ENCODE measurements around the gene SCN1B. TPM values are rescaled to one million over a fixed set of nuclear protein-coding genes. Genes with fewer than 3 reads are reported as not detected.

SCN1B gene
- total and polyA plus RNA-seq, 10 of the 15 experiments (the other 5 are each of a cell fraction or from before 2014, with no cell fraction given) = 0.04 to 0.54 (median 0.11) TPM; not detected in 3

- Histone ChIP-seq H3K9me3 (replicated peaks; ENCODE audit: control insufficient read depth, insufficient read depth, low read length) (no peaks in the 10 kb centered on the region), H2AFZ (ENCODE audit: control insufficient read depth, low read depth, low read length) (no peak overlapping the region), H4K20me1 (ENCODE audit: control insufficient read depth, insufficient read depth) (no peaks in the 10 kb centered on the region), H3K9ac (ENCODE audit: control insufficient read depth, insufficient read depth, low read length) (no peak overlapping the region), H3K36me3 (ENCODE audit: control insufficient read depth in 2 of 2, insufficient read depth in 2 of 2, low read length in 1 of 2) (no peaks in the 10 kb centered on the region), H3K27ac (ENCODE audit: control insufficient read depth, insufficient read depth) (no peak overlapping the region), H3K4me2 (ENCODE audit: control insufficient read depth, insufficient read depth) (no peak overlapping the region), H3K4me3 (no peak overlapping the region), H3K79me2 (ENCODE audit: control insufficient read depth, insufficient read depth, low read length) (no peaks in the 10 kb centered on the region), H3K4me1 (ENCODE audit: control insufficient read depth, insufficient read depth, low read length) (peaks cover 3% of the 10 kb centered on the region; the same call in 1 of the 2 replicates), H3K27me3 (replicated peaks in 1 of 2; ENCODE audit: control insufficient read depth in 2 of 2, insufficient read depth in 2 of 2, low read length in 1 of 2) (peaks cover 0 to 1% of the 10 kb centered on the region in 2 experiments; a peak in 1 of 4 replicates)
- in situ Hi-C loops (cut with MboI) = no loop called here
- POLR2A ChIA-PET = no interaction called here
- FAIRE-seq = no peak
- BruUV-seq (replicated peaks) = no TSS peak
- 36% methylated on average over 13 of the region's 14 CpGs for WGBS (ENCODE audit: insufficient coverage, insufficient replicate concordance, low lambda C conversion rate, missing lambda C conversion rate)
- RAD21 ChIA-PET (ENCODE audit: unreplicated experiment) = interaction anchor here (2.6 kb wide), 1 partner anchor 13 kb away, joined by 6 read pairs; no protein-coding TSS in a partner anchor
- no peak for DNase-seq (ENCODE audit: low read depth, low spot score)
- no peak for ATAC-seq
- SMC1A ChIA-PET (ENCODE audit: uncharacterized antibody, unreplicated experiment) = no interaction called here
- CTCF ChIA-PET = interaction anchor here (0.9 kb wide), 1 partner anchor 13 kb away, joined by 3 read pairs; no protein-coding TSS in a partner anchor
- TF ChIP-seq MTA2 (IDR thresholded peaks at IDR 0.05; ENCODE audit: low read depth) = no peak
- no peak for TF ChIP-seq JUND (IDR thresholded peaks at IDR 0.05; ENCODE audit: low read depth, low read length)
- no peak for TF ChIP-seq NFIC (IDR thresholded peaks at IDR 0.05; ENCODE audit: low read depth, low read length)
- TF ChIP-seq ZNF622 (IDR thresholded peaks at IDR 0.05) = no peak
- TF ChIP-seq POLR2AphosphoS2 (IDR thresholded peaks at IDR 0.05; ENCODE audit: low read depth, low read length) = no peak
- no peak for TF ChIP-seq ZNF274 (IDR thresholded peaks at IDR 0.05; ENCODE audit: insufficient read depth, insufficient read length)
- TF ChIP-seq FOXK2 (IDR thresholded peaks at IDR 0.05) = no peak
- TF ChIP-seq IKZF1 (conservative IDR thresholded peaks at IDR 0.05) = no peak
- intact Hi-C loops (cut with micrococcal nuclease; ENCODE audit: unreplicated experiment) = no loop called here
Measured at GRCh38 chr19:35079826-35080225, 49.6 kb downstream of the SCN1B start.

GRCh38 chr19:35080613-35081170 is 50.4 kb downstream of the SCN1B start:
- no peak overlapping the region for H3K9ac ChIP-seq (ENCODE audit: control insufficient read depth, insufficient read depth, low read length)
- ATAC-seq = no peak
- H3K4me3 ChIP-seq = no peak overlapping the region
- H3K4me2 ChIP-seq (ENCODE audit: control insufficient read depth, insufficient read depth) = no peak overlapping the region
- peaks cover 9% of the 10 kb centered on the region for H3K4me1 ChIP-seq (ENCODE audit: control insufficient read depth, insufficient read depth, low read length)
- no peak for DNase-seq (ENCODE audit: low read depth, low spot score)
- no peak for FAIRE-seq
- no TSS peak for BruUV-seq (replicated peaks)
- no peaks in the 10 kb centered on the region for H3K9me3 ChIP-seq (replicated peaks; ENCODE audit: control insufficient read depth, insufficient read depth, low read length)
- H3K79me2 ChIP-seq (ENCODE audit: control insufficient read depth, insufficient read depth, low read length) = no peaks in the 10 kb centered on the region
- no peaks in the 10 kb centered on the region for H3K36me3 ChIP-seq (ENCODE audit: control insufficient read depth in 2 of 2, insufficient read depth in 2 of 2, low read length in 1 of 2)
- no peak overlapping the region for H2AFZ ChIP-seq (ENCODE audit: control insufficient read depth, low read depth, low read length)
- WGBS (ENCODE audit: insufficient coverage, insufficient replicate concordance, low lambda C conversion rate, missing lambda C conversion rate) = 58% methylated on average over 16 of the region's 16 CpGs
- in situ Hi-C loops (cut with MboI) (no loop called here), intact Hi-C loops (cut with micrococcal nuclease; ENCODE audit: unreplicated experiment) (no loop called here)
- SMC1A ChIA-PET (ENCODE audit: uncharacterized antibody, unreplicated experiment) = no interaction called here
- no peak overlapping the region for H3K27ac ChIP-seq (ENCODE audit: control insufficient read depth, insufficient read depth)
- POLR2A ChIA-PET = no interaction called here
- no peaks in the 10 kb centered on the region; a peak in 1 of 4 replicates for H3K27me3 ChIP-seq (replicated peaks in 1 of 2; ENCODE audit: control insufficient read depth in 2 of 2, insufficient read depth in 2 of 2, low read length in 1 of 2)
- RAD21 ChIA-PET (ENCODE audit: unreplicated experiment) = interaction anchor here (2.6 kb wide), 1 partner anchor 14 kb away, joined by 6 read pairs; no protein-coding TSS in a partner anchor
- CTCF ChIA-PET = interaction anchor here (1.1 to 2.2 kb wide), 3 partner anchors 13 to 55 kb away, joined by 3 to 12 read pairs (median 3); no protein-coding TSS in a partner anchor
- no peaks in the 10 kb centered on the region for H4K20me1 ChIP-seq (ENCODE audit: control insufficient read depth, insufficient read depth)
- TF ChIP-seq BRCA1 (IDR thresholded peaks at IDR 0.05; ENCODE audit: low read depth, low read length) (no peak), EGR1 (IDR thresholded peaks at IDR 0.05; ENCODE audit: borderline replicate concordance in 1 of 2, low read depth in 2 of 2, low read length in 2 of 2) (no peak), TCF7 (IDR thresholded peaks at IDR 0.05; ENCODE audit: borderline replicate concordance) (no peak), PAX5 (IDR thresholded peaks at IDR 0.05; ENCODE audit: borderline replicate concordance, low read depth, low read length) (no peak), RFX5 (IDR thresholded peaks at IDR 0.05; ENCODE audit: low read depth, low read length) (no peak), ZNF274 (IDR thresholded peaks at IDR 0.05; ENCODE audit: insufficient read depth, insufficient read length) (no peak), TCF3 (IDR thresholded peaks at IDR 0.05; ENCODE audit: borderline replicate concordance, insufficient read depth, low read depth, low read length) (no peak), RAD51 (IDR thresholded peaks at IDR 0.05) (no peak), TBL1XR1 (IDR thresholded peaks at IDR 0.05; ENCODE audit: low read depth, low read length) (no peak)
